Upper lobe of left lung (tissue), 4 donors: Measurements from ENCODE around the gene PDGFD.

Experiments used
- CTCF ChIP-seq, 6 experiments: fragments of 450-650 bp in 4 of 6; fragments of 200-600 bp in 2 of 6; sonication (generic) in 2 of 6; IDR thresholded peaks; one replicate each; pipeline ENCODE4 v1.5.1; 2016 to 2019; ENCODE audit warnings: antibody characterized with exemption in 6 of 6
- EP300 ChIP-seq, 4 donors: sonication (generic); formaldehyde crosslinking; IDR thresholded peaks; one replicate each; pipeline ENCODE4 v1.5.1; 2017; ENCODE audit warnings: antibody characterized with exemption in 4 of 4, control low read depth in 2 of 4

- TF ChIP-seq EP300 (IDR thresholded peaks at IDR 0.05) (no peak), CTCF (IDR thresholded peaks at IDR 0.05) (no peak)
Measured at GRCh38 chr11:103968685-103969084, 195.3 kb downstream of the PDGFD start.
